NT2/D1 (cell line): ENCODE results near the gene SLC18A3.

Source experiments
- SUZ12 ChIP-seq: IDR thresholded peaks from 2 replicates; pipeline ENCODE4 v1.6.1; 2011; ENCODE audit not compliant: insufficient read length, insufficient read depth; ENCODE audit errors: extremely low read depth
- YY1 ChIP-seq: IDR thresholded peaks from 2 replicates; pipeline ENCODE4 v1.6.1; 2011; ENCODE audit not compliant: insufficient read length, insufficient read depth
- ZNF274 ChIP-seq: IDR thresholded peaks from 2 replicates; pipeline ENCODE4 v1.6.1; 2011; ENCODE audit warnings: mild to moderate bottlenecking, low read depth, low read length

DNA sequence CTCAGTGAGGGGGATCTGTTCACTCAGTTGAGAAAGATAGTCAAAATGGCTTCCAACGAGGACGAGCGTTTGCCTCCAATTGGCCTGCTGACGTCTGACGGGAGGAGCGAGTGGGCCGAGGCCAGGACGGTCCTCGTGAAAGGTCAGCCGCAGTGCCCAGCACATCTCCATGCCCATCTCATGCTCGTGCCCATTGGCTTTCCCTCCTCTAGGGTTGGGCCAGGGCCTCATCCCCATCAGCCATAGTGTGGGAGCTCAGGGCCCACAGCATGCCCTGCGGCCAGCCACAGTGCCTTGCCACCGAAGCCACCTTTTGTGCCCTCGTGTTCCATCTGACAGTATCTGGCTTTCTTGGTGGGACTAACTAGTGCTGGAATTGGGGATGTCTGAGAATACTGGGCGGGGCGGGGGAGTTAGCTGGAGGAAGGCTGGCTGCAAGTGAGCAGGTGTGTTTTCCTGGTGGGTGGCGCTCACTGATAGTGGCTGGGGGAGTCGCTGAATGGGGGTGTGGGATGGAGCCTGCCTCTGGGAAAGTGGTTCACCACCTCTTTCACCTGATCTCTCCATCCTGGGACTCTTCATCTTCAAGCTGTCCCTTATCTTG is 17.6 kb downstream of the SLC18A3 start:
- TF ChIP-seq YY1 (no peak), ZNF274 (no peak), SUZ12 (no peak)
